Progenitor cell of endocrine pancreas (in vitro differentiated cells): ENCODE results near the gene SLC9A9. TPM values are rescaled to one million over a fixed set of nuclear protein-coding genes. Genes with fewer than 3 reads are reported as not detected.
A peak's percentile ranks its signal among the peaks of the same experiment; 100 is the strongest.

Source experiments
- DNase-seq: peaks from one replicate; pipeline ENCODE4 v3.0.0; 2021; ENCODE audit warnings: low spot score; ENCODE audit not compliant: unreplicated experiment
- H3K27ac Mint-ChIP-seq: 2 replicates; pipeline ENCODE4 v1.8.0; 2021; ENCODE audit warnings: mild to moderate bottlenecking, moderate library complexity, mixed read lengths
- H3K27me3 Mint-ChIP-seq: 2 replicates; pipeline ENCODE4 v1.8.0; 2021; ENCODE audit warnings: mixed read lengths
- H3K36me3 Mint-ChIP-seq: 2 replicates; pipeline ENCODE4 v1.8.0; 2022; ENCODE audit warnings: mixed read lengths; ENCODE audit not compliant: insufficient read depth
- H3K4me1 Mint-ChIP-seq: 2 replicates; pipeline ENCODE4 v1.8.0; 2021; ENCODE audit warnings: low read depth, mixed read lengths
- H3K4me3 Mint-ChIP-seq: 2 replicates; pipeline ENCODE4 v1.8.0; 2021; ENCODE audit warnings: low read depth, mild to moderate bottlenecking, moderate library complexity, mixed read lengths
- H3K9me3 Mint-ChIP-seq: 2 replicates; pipeline ENCODE4 v1.8.0; 2021; ENCODE audit warnings: low read depth, mixed read lengths
- total RNA-seq: library from RNA; stranded (reverse); gene quantifications from 2 replicates; pipeline ENCODE4 v1.2.1, GENCODE V29; 2021
- TF ChIP-seq, protein P1 (sequence below): fragments of 200-600 bp; sonication (generic); IDR thresholded peaks from one replicate; pipeline ENCODE4 v1.5.0; 2021; ENCODE audit warnings: antibody characterized with exemption, mild to moderate bottlenecking; ENCODE audit not compliant: unreplicated experiment

The SLC9A9 gene
- total RNA-seq, 1 donor from 2014 or later, result 0.17 TPM

DNA sequence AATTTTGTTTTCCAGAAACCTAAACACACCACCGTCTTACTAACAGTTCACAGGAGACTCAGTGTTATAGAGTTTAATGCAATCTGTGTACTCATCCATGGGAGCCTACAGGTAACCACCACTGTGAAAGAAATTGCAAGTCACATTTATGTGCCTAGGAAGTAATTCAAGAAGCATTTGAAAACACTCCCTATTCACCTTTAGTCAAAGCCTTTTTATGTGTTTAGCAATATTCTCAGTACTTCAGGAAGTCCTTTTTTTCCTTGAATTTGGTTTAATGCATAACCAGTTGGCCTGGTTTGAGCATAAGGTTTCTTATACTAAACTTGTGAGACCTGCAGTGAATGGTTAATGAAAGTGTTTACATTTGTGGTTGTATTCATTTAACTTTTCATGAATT lies 382.6 kb downstream of the SLC9A9 start:
- no peaks in the 10 kb centered on the region for H3K27me3 Mint-ChIP-seq
- TF ChIP-seq, protein P1, sequence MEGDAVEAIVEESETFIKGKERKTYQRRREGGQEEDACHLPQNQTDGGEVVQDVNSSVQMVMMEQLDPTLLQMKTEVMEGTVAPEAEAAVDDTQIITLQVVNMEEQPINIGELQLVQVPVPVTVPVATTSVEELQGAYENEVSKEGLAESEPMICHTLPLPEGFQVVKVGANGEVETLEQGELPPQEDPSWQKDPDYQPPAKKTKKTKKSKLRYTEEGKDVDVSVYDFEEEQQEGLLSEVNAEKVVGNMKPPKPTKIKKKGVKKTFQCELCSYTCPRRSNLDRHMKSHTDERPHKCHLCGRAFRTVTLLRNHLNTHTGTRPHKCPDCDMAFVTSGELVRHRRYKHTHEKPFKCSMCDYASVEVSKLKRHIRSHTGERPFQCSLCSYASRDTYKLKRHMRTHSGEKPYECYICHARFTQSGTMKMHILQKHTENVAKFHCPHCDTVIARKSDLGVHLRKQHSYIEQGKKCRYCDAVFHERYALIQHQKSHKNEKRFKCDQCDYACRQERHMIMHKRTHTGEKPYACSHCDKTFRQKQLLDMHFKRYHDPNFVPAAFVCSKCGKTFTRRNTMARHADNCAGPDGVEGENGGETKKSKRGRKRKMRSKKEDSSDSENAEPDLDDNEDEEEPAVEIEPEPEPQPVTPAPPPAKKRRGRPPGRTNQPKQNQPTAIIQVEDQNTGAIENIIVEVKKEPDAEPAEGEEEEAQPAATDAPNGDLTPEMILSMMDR, result no peak
- H3K4me1 Mint-ChIP-seq, result peaks cover 4% of the 10 kb centered on the region
- no peak overlapping the region for H3K27ac Mint-ChIP-seq
- H3K36me3 Mint-ChIP-seq, result no peaks in the 10 kb centered on the region
- no peak for DNase-seq
- H3K9me3 Mint-ChIP-seq, result no peaks in the 10 kb centered on the region
- no peak overlapping the region for H3K4me3 Mint-ChIP-seq

DNA sequence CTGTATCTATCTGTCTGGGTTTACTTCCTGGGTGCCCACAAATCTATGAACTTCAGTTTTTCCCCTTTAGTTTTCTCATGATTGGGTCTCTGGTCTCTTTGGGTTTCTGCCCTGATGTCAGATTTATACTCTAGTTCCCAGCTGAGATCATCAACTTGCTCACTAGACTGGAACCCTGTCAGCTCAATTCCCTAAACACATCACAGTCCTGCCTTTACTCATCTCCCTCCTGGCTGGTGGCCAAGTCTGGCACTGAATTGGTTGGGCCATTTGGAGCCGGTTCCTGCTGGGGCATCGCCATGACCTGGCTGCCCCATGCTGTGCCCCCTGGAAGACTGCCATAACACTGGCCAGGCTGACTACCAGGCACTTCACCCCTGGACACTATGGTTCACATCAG lies 383.4 kb downstream of the SLC9A9 start:
- Mint-ChIP-seq H3K9me3 (no peaks in the 10 kb centered on the region), H3K27ac (no peak overlapping the region)

DNA sequence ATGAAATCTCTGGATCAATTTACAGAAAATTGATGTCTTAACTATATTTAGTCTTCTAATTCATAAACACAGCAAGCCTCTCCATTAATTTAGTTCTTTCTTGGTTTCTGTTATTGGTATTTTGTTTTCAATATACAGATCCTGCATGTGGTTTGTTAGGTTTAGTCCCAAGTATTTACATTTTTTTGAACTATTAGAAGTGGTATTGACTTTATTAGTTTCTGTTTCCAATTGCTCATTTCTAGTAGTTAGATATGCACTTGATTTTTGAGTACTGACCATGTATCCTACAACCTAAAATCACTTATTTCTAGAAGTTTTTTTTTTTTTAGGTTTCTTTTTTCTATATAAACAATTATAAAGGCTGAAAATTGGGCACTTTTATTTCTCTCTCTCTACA lies 392.8 kb downstream of the SLC9A9 start:
- H3K27ac Mint-ChIP-seq, result no peak overlapping the region
- no peaks in the 10 kb centered on the region for H3K36me3 Mint-ChIP-seq
- peaks cover 3% of the 10 kb centered on the region for H3K4me1 Mint-ChIP-seq
- TF ChIP-seq, protein P1, result no peak
- no peak overlapping the region for H3K4me3 Mint-ChIP-seq
- H3K9me3 Mint-ChIP-seq, result peaks cover 7% of the 10 kb centered on the region
- no peaks in the 10 kb centered on the region for H3K27me3 Mint-ChIP-seq
- DNase-seq, result no peak

More for the DNA sequence above, 383.4 kb downstream of the SLC9A9 start:
- Mint-ChIP-seq H3K4me3 (no peak overlapping the region), H3K27me3 (no peaks in the 10 kb centered on the region), H3K36me3 (no peaks in the 10 kb centered on the region), H3K4me1 (peaks cover 4% of the 10 kb centered on the region)
- TF ChIP-seq, protein P1, result no peak
- DNase-seq, result no peak

DNA sequence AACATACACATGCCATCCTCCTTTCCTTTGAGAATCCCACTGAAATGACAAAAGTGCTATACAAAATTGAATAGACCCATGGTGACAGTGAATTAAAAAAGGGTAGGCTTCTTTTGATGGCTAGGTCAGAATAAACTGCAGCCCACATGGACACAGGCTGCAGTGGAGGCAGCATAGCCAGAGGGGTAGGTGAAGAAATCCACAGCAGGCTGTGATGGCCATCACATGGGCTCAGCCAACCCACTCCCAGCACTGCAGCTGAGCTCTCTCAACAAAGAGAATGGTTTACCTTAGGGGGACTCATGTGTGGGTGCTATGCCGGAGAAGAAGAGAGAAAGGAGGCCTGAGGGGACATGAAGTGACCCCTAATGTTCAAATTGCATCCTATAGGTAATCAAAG lies 397.6 kb downstream of the SLC9A9 start:
- no peak for DNase-seq
- TF ChIP-seq, protein P1, result no peak
- Mint-ChIP-seq H3K27me3 (no peaks in the 10 kb centered on the region), H3K9me3 (peaks cover 5% of the 10 kb centered on the region), H3K4me1 (no peaks in the 10 kb centered on the region), H3K4me3 (no peak overlapping the region), H3K27ac (peak overlapping the region; percentile 58), H3K36me3 (no peaks in the 10 kb centered on the region)

DNA sequence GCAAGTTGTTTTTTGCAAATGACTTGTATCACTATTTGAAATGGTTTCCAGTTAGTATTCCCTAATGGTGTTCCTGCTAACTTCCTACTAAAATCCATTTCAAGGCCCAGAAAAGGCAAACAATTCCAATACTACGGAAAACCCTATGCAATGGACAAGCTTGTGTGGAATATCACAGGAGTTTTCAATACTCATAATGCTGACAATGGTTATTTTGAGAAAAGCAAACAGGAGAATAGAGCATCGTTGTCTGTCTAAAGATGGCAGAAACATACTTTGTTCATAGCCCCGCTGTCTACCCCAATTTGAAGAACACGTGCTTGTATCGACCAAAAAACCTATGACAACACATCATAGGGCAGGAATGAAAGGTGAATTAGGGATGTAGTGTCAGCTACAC lies 400.8 kb downstream of the SLC9A9 start:
- Mint-ChIP-seq H3K27me3 (no peaks in the 10 kb centered on the region), H3K27ac (no peak overlapping the region), H3K9me3 (no peaks in the 10 kb centered on the region), H3K4me3 (no peak overlapping the region), H3K4me1 (no peaks in the 10 kb centered on the region), H3K36me3 (no peaks in the 10 kb centered on the region)
- TF ChIP-seq, protein P1, result no peak
- DNase-seq, result no peak
